Ishikawa (cell line): ENCODE measurements around the gene WNT8B.

Experiments
- CEBPB ChIP-seq: IDR thresholded peaks from 2 replicates; pipeline ENCODE4 v1.6.1; 2012
- CREB1 ChIP-seq: IDR thresholded peaks from 2 replicates; pipeline ENCODE4 v1.6.1; 2012; ENCODE audit warnings: low read depth
- EGR1 ChIP-seq: IDR thresholded peaks from 2 replicates; pipeline ENCODE4 v1.6.1; 2012
- EP300 ChIP-seq: IDR thresholded peaks from 2 replicates; pipeline ENCODE4 v1.6.1; 2012; ENCODE audit warnings: borderline replicate concordance
- FOXM1 ChIP-seq: IDR thresholded peaks from 2 replicates; pipeline ENCODE4 v1.6.1; 2012; ENCODE audit warnings: low read depth, borderline replicate concordance
- NFIC ChIP-seq: IDR thresholded peaks from 2 replicates; pipeline ENCODE4 v1.6.1; 2012
- RAD21 ChIP-seq: IDR thresholded peaks from 2 replicates; pipeline ENCODE4 v1.6.1; 2012; ENCODE audit warnings: low read depth
- TAF1 ChIP-seq: IDR thresholded peaks from 2 replicates; pipeline ENCODE4 v1.6.1; 2012; ENCODE audit warnings: low read depth, mild to moderate bottlenecking
- TCF12 ChIP-seq: IDR thresholded peaks from 2 replicates; pipeline ENCODE4 v1.6.1; 2012; ENCODE audit warnings: low read depth
- TEAD4 ChIP-seq: IDR thresholded peaks from 2 replicates; pipeline ENCODE4 v1.6.1; 2012
- YY1 ChIP-seq: IDR thresholded peaks from 2 replicates; pipeline ENCODE4 v1.6.1; 2012; ENCODE audit warnings: low read depth
- ZBTB7A ChIP-seq: IDR thresholded peaks from 2 replicates; pipeline ENCODE4 v1.6.1; 2012; ENCODE audit warnings: low read depth
- TF ChIP-seq, protein P1 (sequence below): IDR thresholded peaks from 2 replicates; pipeline ENCODE4 v1.6.1; 2012
- TF ChIP-seq, protein P2 (sequence below): IDR thresholded peaks from 2 replicates; pipeline ENCODE4 v1.6.1; 2012; ENCODE audit warnings: low read depth, mild to moderate bottlenecking
- TF ChIP-seq, protein P3 (sequence below): IDR thresholded peaks from 2 replicates; pipeline ENCODE4 v1.6.1; 2012

The WNT8B gene

DNA sequence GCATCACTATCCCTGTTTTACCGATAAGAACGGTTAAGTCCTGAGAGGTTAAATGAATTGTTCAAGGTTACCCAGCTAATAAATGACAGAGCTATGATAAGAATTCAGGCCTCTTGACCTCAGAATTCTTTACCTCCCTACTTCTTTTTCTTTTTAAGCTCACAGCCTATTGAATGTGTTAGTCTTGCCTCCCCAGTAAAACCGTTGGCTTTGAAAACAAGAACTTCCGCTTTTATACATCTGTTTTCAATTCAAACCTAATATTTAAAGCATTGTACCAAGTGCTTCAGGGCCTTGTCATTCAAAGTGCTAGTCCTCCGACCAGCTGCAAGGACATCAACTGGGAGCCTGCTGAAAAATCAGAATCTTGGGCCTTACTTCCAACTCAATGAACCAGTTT, 41.3 kb downstream of the WNT8B start:
- TF ChIP-seq CEBPB: no peak
- no peak for TF ChIP-seq EP300
- no peak for TF ChIP-seq TAF1
- TF ChIP-seq RAD21: no peak
- TF ChIP-seq TEAD4: no peak

DNA sequence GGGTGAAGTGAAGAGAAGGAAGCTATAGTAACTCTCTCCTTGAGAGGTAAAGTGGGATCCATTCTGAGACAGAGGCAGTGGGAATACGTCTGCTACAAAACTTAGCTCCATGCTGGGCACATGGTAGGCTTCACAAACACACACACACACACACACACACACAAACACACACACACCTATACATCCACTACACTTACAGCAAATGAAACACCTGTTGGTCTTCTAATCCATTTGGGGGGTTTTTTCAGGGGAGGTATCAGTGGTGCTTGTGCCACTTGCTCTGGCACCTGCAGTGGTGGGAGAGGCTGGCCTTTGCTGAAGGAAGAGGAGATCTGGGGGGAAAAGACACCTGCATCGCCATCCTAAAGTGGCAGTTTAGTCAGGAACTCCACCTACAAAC, 42.4 kb downstream of the WNT8B start:
- TF ChIP-seq EP300: no peak
- TF ChIP-seq TAF1: no peak
- TF ChIP-seq ZBTB7A: no peak
- TF ChIP-seq RAD21: no peak
- TF ChIP-seq TEAD4: no peak
- TF ChIP-seq, protein P1, sequence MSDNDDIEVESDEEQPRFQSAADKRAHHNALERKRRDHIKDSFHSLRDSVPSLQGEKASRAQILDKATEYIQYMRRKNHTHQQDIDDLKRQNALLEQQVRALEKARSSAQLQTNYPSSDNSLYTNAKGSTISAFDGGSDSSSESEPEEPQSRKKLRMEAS: no peak
- TF ChIP-seq NFIC: no peak
- TF ChIP-seq EGR1: no peak
- no peak for TF ChIP-seq FOXM1
- TF ChIP-seq, protein P2, sequence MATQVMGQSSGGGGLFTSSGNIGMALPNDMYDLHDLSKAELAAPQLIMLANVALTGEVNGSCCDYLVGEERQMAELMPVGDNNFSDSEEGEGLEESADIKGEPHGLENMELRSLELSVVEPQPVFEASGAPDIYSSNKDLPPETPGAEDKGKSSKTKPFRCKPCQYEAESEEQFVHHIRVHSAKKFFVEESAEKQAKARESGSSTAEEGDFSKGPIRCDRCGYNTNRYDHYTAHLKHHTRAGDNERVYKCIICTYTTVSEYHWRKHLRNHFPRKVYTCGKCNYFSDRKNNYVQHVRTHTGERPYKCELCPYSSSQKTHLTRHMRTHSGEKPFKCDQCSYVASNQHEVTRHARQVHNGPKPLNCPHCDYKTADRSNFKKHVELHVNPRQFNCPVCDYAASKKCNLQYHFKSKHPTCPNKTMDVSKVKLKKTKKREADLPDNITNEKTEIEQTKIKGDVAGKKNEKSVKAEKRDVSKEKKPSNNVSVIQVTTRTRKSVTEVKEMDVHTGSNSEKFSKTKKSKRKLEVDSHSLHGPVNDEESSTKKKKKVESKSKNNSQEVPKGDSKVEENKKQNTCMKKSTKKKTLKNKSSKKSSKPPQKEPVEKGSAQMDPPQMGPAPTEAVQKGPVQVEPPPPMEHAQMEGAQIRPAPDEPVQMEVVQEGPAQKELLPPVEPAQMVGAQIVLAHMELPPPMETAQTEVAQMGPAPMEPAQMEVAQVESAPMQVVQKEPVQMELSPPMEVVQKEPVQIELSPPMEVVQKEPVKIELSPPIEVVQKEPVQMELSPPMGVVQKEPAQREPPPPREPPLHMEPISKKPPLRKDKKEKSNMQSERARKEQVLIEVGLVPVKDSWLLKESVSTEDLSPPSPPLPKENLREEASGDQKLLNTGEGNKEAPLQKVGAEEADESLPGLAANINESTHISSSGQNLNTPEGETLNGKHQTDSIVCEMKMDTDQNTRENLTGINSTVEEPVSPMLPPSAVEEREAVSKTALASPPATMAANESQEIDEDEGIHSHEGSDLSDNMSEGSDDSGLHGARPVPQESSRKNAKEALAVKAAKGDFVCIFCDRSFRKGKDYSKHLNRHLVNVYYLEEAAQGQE: no peak
- TF ChIP-seq CEBPB: no peak

DNA sequence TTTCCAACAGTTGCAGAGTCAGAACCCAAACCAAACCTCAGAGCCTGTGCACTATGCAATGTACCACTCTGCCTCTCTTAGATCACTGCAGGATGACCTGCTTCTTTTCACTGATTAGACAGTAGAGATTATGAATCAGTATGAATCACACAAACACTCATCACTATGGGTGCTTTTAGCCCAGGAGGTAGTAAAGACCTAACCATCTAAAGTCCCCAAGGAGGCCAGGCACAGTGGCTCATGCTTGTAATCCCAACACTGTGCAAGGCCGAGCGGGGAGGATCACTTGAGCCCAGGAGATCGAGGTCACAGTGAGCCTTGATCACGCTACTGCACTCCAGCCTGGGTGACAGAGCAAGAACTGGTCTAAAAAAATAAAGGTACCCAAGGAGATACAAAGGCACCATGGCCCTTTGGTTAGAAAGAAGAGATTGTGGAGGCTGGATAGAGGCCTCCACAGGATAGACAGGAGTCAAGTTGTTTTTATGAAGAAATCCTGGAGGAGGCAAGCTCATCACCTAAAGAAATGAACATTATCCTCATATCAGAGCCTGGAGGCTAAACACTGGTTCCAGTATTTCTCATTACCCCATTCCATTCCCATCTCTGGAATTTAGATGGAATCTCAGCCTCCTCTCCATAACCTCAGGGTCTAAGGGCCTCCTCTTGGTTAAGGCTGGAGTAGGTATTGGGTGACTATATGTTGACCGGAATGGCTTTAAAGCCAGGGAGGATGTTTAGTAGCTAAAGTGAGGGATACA, 44.0 kb downstream of the WNT8B start:
- TF ChIP-seq CEBPB: no peak
- TF ChIP-seq, protein P2: no peak
- TF ChIP-seq, protein P1: no peak
- TF ChIP-seq CREB1: no peak
- TF ChIP-seq, protein P3, sequence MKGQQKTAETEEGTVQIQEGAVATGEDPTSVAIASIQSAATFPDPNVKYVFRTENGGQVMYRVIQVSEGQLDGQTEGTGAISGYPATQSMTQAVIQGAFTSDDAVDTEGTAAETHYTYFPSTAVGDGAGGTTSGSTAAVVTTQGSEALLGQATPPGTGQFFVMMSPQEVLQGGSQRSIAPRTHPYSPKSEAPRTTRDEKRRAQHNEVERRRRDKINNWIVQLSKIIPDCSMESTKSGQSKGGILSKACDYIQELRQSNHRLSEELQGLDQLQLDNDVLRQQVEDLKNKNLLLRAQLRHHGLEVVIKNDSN: no peak
- TF ChIP-seq TEAD4: no peak
- no peak for TF ChIP-seq TCF12
- TF ChIP-seq EGR1: no peak
- no peak for TF ChIP-seq TAF1
- TF ChIP-seq ZBTB7A: no peak
- TF ChIP-seq FOXM1: no peak
- no peak for TF ChIP-seq YY1
- no peak for TF ChIP-seq NFIC
- no peak for TF ChIP-seq EP300
- no peak for TF ChIP-seq RAD21

DNA sequence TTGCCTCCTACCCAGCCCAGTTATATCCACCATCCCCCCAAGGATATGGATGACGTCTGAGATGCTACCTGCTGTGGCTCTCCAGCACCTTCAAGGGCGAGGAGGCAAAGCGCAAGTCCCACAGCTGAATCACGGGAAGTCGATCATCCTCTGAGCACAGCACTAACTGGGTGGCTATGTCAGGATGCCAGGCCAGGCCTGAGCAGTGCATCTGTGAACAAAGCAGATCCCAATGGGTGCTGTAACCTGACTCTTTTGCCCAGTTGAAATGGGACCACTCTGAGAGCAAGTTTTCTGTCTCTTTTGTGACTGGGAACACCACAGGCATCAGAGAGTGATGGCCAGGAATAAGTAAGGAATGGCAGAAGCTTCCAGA, 44.5 kb downstream of the WNT8B start:
- TF ChIP-seq TEAD4: no peak
- no peak for TF ChIP-seq EP300
- no peak for TF ChIP-seq EGR1
- no peak for TF ChIP-seq YY1
- no peak for TF ChIP-seq ZBTB7A
- TF ChIP-seq CREB1: no peak
- TF ChIP-seq, protein P3: no peak
- TF ChIP-seq TCF12: no peak
- TF ChIP-seq NFIC: no peak
- no peak for TF ChIP-seq RAD21
- TF ChIP-seq TAF1: no peak
- TF ChIP-seq, protein P2: no peak
- TF ChIP-seq, protein P1: no peak
- TF ChIP-seq CEBPB: no peak
